HG02642 (cell line): ENCODE data around the gene ATAT1.

Source experiments
- ATAC-seq: cut with Tn5 transposase; IDR thresholded peaks from one replicate; pipeline ENCODE4 v1.9.1; 2021; ENCODE audit warnings: mild to moderate bottlenecking; ENCODE audit not compliant: unreplicated experiment, poor library complexity

The ATAT1 gene

GRCh38 chr6:30612687-30613248, 13.9 kb upstream of the ATAT1 start:
- ATAC-seq, result no peak

GRCh38 chr6:30613251-30614043, 13.2 kb upstream of the ATAT1 start:
- ATAC-seq, result no peak

- no peak for ATAC-seq
Measured at GRCh38 chr6:30614044-30614842, 12.4 kb upstream of the ATAT1 start.

- ATAC-seq, result peak; percentile 29
Measured at GRCh38 chr6:30614843-30615218, 11.8 kb upstream of the ATAT1 start.

- ATAC-seq, result no peak
Measured at GRCh38 chr6:30615219-30615957, 11.3 kb upstream of the ATAT1 start.

- no peak for ATAC-seq
Measured at GRCh38 chr6:30615958-30616810, 10.5 kb upstream of the ATAT1 start.

- ATAC-seq, result peak; percentile 87
Measured at GRCh38 chr6:30616811-30617564, 9.7 kb upstream of the ATAT1 start, which contains the start of gene PPP1R10. TSS of gene PPP1R10 (minus strand) at chr6:30617243. CDS start at chr6:30609944, 7,299 bp downstream.

- peak; percentile 78 for ATAC-seq
Measured at GRCh38 chr6:30617565-30618269, 9.0 kb upstream of the ATAT1 start, which contains the start of gene MRPS18B. TSS of gene MRPS18B (plus strand) at chr6:30617840. CDS start at chr6:30617866, 26 bp downstream.

- ATAC-seq, result no peak
Measured at GRCh38 chr6:30618270-30618797, 8.3 kb upstream of the ATAT1 start.

GRCh38 chr6:30619561-30619960, 7.1 kb upstream of the ATAT1 start:
- ATAC-seq, result no peak

GRCh38 chr6:30625511-30625910, 1.2 kb upstream of the ATAT1 start:
- no peak for ATAC-seq

GRCh38 chr6:30635834-30636233, 9.2 kb downstream of the ATAT1 start:
- no peak for ATAC-seq

GRCh38 chr6:30640481-30640880, 13.8 kb downstream of the ATAT1 start:
- ATAC-seq, result no peak

- ATAC-seq, result no peak
Measured at GRCh38 chr6:30641048-30641447, 14.4 kb downstream of the ATAT1 start.

- ATAC-seq, result no peak
Measured at GRCh38 chr6:30643656-30644055, 17.0 kb downstream of the ATAT1 start.

- ATAC-seq, result no peak
Measured at GRCh38 chr6:30644769-30645168, 18.1 kb downstream of the ATAT1 start.

GRCh38 chr6:30645989-30646388, 19.3 kb downstream of the ATAT1 start:
- no peak for ATAC-seq
